ENCODE data around the gene FTHL17.

- no peak for TF ChIP-seq CTCF (IDR thresholded peaks at IDR 0.05)
- TF ChIP-seq POLR2A (IDR thresholded peaks at IDR 0.05), result no peak
Observed at GRCh38 chrX:31071725-31072124, at the start of gene FTHL17.
